Pancreas (tissue), 10 donors: Measurements from ENCODE around the gene ASTN2. TPM values are rescaled to one million over a fixed set of nuclear protein-coding genes. Genes with fewer than 3 reads are reported as not detected.

Experiments used
- ATAC-seq, 4 donors: fragments of 200-7000 bp; cut with Tn5 transposase; one replicate each; pipeline versions ENCODE4 v1.8.0 to v1.9.1; 2020; ENCODE audit warnings: mild to moderate bottlenecking in 4 of 4, moderate library complexity in 4 of 4
- DNase-seq, 6 donors: peaks; one replicate each; pipeline ENCODE4 v3.0.0-alpha.2; 2020
- FAIRE-seq: peaks from 2 replicates; lab custom pipeline; 2012; peaks lifted over from hg19 to GRCh38; lab: Jason Lieb, UNC
- H3K27ac ChIP-seq, 4 donors: fragments of 200-600 bp; sonication (generic); 1 replicate in 3 of 4; 2 replicates in 1 of 4; pipeline versions ENCODE4 v1.5.0 to v1.8.0; 2020
- H3K27me3 ChIP-seq, 4 donors: fragments of 200-600 bp; one replicate each; pipeline ENCODE4 v1.8.0; 2021
- H3K36me3 ChIP-seq, 3 donors: fragments of 200-600 bp; sonication (generic) in 1 of 3; one replicate each; pipeline versions ENCODE4 v1.5.0 to v1.8.0; 2020 to 2021
- H3K4me1 ChIP-seq, 3 donors: fragments of 200-600 bp; one replicate each; pipeline ENCODE4 v1.8.0; 2021
- H3K4me3 ChIP-seq, 4 donors: fragments of 200-600 bp; sonication (generic) in 2 of 4; one replicate each; pipeline versions ENCODE4 v1.5.0 to v1.8.0; 2020 to 2021
- H3K9me3 ChIP-seq, 4 donors: fragments of 200-600 bp; one replicate each; pipeline ENCODE4 v1.8.0; 2021
- WGBS, 2 donors: extraction: QIAGEN DNeasy Blood & Tissue Kit; methylation state at CpG; one replicate each; pipeline ENCODE4 v1.1.7; 2013; 5-methylcytosine and 5-hydroxymethylcytosine counted together
- intact Hi-C, 3 donors: fragments of 100-400 bp; cut with DNase I; formaldehyde crosslinking; loops; one replicate each; pipeline versions ENCODE4 v1.11.1 to v1.14.2; 2022
- polyA plus RNA-seq, 2 donors: library from polyadenylated mRNA; stranded (reverse); fragments of 200-250 nt; gene quantifications; one replicate each; pipeline ENCODE4 v1.2.3, GENCODE V29; 2013
- total RNA-seq, 6 donors: library from RNA; stranded (reverse); fragmentation: NEBNext Ultra II Directional in 4 of 6; extraction: Animal tissue kit (Norgen Biotek cat#: 25700) in 4 of 6; gene quantifications; one replicate each; pipeline versions ENCODE4 v1.2.1 to v1.2.4, GENCODE V29; 2021 to 2023
- TF ChIP-seq, protein P1 (sequence below), 4 donors: fragments of 200-600 bp; sonication (generic) in 3 of 4; IDR thresholded peaks; one replicate each; pipeline versions ENCODE4 v1.5.0 to v1.8.0; 2021; ENCODE audit warnings: antibody characterized with exemption in 4 of 4
- donor health status: healthy with polysubstance abuse.
- donor health status: DM: no; HTN: no; CAD: no; lungs with moderate emphysema.
- donor health status: DM: no; HTN: no; CAD: no.
- donor health status: control.
- donor health status: control.
- donor health status: Bipolar disorder and iron deficiency.
- donor health status: DM: yes; HTN: yes; CAD: no.
- donor health status: DM: no; HTN: no; CAD: no.
- donor health status: DM: no; HTN: no; CAD: no.
- donor health status: DM: yes; HTN: yes; CAD: no.

The ASTN2 gene
- total and polyA plus RNA-seq, 8 donors, result 1.3 to 11.9 (median 6.7) TPM

DNA sequence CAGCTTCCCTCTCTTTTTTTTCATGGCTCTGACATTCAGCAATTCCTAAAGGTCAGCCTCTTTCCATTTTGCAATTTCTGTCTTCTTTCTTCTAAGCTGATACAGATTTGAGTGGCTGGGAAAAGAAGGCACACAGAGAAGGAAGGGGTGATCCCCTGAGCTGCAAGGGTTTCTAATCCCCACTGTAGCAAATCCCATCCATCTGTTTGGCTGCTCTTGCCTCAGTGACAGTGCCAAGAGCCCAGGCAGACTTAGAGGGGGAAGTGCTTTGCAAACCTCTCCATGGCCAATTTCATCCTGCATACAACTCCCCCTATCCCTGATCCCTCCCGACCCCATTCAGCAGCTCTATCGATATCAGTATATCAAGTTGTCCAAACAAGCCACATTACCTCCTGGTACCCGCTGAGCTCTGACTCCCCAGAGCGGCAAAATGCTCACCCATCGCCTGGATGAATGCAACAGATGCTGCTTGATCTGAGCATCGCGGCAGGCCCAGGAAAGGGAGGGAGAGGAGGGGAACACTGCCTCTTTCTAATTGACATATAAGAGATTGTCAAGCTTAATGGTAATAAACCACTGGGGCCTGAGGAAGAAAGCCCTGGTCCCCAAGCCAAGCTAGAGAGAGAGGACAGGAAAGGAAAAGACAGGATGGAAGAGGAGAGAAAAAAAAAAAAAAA lies 268.9 kb downstream of the ASTN2 start:
- no peaks in the 10 kb centered on the region for H3K36me3 ChIP-seq
- no peak for DNase-seq
- TF ChIP-seq, protein P1, sequence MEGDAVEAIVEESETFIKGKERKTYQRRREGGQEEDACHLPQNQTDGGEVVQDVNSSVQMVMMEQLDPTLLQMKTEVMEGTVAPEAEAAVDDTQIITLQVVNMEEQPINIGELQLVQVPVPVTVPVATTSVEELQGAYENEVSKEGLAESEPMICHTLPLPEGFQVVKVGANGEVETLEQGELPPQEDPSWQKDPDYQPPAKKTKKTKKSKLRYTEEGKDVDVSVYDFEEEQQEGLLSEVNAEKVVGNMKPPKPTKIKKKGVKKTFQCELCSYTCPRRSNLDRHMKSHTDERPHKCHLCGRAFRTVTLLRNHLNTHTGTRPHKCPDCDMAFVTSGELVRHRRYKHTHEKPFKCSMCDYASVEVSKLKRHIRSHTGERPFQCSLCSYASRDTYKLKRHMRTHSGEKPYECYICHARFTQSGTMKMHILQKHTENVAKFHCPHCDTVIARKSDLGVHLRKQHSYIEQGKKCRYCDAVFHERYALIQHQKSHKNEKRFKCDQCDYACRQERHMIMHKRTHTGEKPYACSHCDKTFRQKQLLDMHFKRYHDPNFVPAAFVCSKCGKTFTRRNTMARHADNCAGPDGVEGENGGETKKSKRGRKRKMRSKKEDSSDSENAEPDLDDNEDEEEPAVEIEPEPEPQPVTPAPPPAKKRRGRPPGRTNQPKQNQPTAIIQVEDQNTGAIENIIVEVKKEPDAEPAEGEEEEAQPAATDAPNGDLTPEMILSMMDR (IDR thresholded peaks at IDR 0.05), result no peak
- 79 to 85% methylated on average over 7 of the region's 7 CpGs for WGBS, 2 donors
- no peak overlapping the region for H3K4me3 ChIP-seq
- ATAC-seq, result no peak
- FAIRE-seq, result no peak
- H3K27me3 ChIP-seq, result no peaks in the 10 kb centered on the region
- no peak overlapping the region for H3K27ac ChIP-seq
- intact Hi-C loops, result no loop called here
- no peaks in the 10 kb centered on the region for H3K9me3 ChIP-seq
- no peaks in the 10 kb centered on the region for H3K4me1 ChIP-seq

DNA sequence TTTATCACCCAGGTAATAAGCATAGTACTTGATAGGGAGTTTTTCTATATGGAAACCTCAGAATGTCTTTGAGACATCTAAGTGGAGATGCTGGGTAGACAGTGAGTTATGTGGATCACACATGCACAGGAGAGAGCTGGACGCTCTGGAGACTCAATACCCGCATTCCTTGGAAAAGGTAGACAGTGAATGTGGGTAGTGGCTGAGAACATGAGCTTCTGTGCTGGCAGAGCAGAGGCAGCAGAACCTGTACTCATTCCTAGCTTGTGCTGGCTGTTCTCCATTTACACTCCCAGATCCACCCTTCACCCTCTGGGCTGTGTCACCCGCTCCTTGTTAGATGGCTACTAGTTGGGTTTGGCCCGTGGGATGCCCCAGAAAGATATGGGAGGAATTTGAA lies 269.8 kb downstream of the ASTN2 start:
- Histone ChIP-seq H3K36me3 (no peaks in the 10 kb centered on the region), H3K4me3 (no peak overlapping the region), H3K27me3 (no peaks in the 10 kb centered on the region), H3K4me1 (no peaks in the 10 kb centered on the region), H3K27ac (no peak overlapping the region), H3K9me3 (no peaks in the 10 kb centered on the region)
- DNase-seq (no peak), ATAC-seq (no peak), FAIRE-seq (no peak)
- WGBS, 2 donors, result 89 to 91% methylated on average over 4 of the region's 4 CpGs
- intact Hi-C loops, result no loop called here
- TF ChIP-seq, protein P1 (IDR thresholded peaks at IDR 0.05), result no peak

DNA sequence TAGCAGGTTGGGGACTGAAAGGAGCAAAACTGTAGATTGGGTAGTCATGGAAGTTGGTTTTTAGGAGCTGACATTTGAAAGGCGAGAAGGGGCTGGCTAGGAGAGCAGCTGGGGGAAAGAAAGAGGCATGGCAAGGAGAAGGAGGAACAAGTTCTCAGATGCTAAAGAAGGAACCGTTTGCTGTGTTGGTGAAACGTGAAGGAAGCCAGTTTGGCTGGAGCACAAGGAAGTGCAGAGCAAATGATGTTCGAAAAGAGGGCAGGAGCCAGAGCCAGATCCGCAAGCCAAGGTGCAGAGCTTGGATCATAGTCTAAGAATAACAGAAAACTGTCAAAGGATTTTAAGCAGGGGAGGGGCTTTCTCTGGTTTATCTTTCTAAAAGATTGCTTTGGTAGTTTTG lies 276.6 kb downstream of the ASTN2 start:
- no peaks in the 10 kb centered on the region for H3K9me3 ChIP-seq
- ATAC-seq (no peak), FAIRE-seq (no peak), DNase-seq (no peak)
- intact Hi-C loops, result no loop called here
- no peaks in the 10 kb centered on the region for H3K4me1 ChIP-seq
- 63 to 67% methylated on average over 5 of the region's 5 CpGs for WGBS, 2 donors
- no peak overlapping the region for H3K4me3 ChIP-seq
- H3K27me3 ChIP-seq, result no peaks in the 10 kb centered on the region
- no peak overlapping the region for H3K27ac ChIP-seq
- TF ChIP-seq, protein P1 (IDR thresholded peaks at IDR 0.05), result no peak
- H3K36me3 ChIP-seq, result no peaks in the 10 kb centered on the region

DNA sequence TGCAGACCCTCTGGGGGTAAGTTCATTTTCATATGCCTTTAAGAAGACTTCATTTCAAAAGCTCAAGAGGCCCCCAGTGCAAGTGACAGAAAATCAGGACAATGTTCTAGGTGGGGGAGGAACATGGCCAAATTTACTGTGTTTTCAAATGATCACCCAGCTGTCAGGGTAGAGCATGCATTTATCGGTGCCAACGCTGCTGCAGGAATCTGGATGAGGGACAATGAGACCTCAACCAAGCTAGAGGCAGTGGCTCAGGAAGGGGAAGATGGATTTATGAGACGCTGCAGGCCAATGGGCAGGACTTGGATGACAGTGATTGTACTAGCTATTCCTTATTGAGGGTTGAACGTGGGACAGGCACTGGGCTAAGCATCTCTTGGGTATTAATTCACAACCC lies 278.4 kb downstream of the ASTN2 start:
- no peaks in the 10 kb centered on the region for H3K4me1 ChIP-seq
- FAIRE-seq (no peak), ATAC-seq (no peak), DNase-seq (no peak)
- TF ChIP-seq, protein P1 (IDR thresholded peaks at IDR 0.05), result no peak
- intact Hi-C loops, result no loop called here
- H3K27ac ChIP-seq, result no peak overlapping the region
- 80 to 81% methylated on average over 4 of the region's 4 CpGs for WGBS, 2 donors
- no peak overlapping the region for H3K4me3 ChIP-seq
- no peaks in the 10 kb centered on the region for H3K36me3 ChIP-seq
- H3K27me3 ChIP-seq, result no peaks in the 10 kb centered on the region
- H3K9me3 ChIP-seq, result no peaks in the 10 kb centered on the region

DNA sequence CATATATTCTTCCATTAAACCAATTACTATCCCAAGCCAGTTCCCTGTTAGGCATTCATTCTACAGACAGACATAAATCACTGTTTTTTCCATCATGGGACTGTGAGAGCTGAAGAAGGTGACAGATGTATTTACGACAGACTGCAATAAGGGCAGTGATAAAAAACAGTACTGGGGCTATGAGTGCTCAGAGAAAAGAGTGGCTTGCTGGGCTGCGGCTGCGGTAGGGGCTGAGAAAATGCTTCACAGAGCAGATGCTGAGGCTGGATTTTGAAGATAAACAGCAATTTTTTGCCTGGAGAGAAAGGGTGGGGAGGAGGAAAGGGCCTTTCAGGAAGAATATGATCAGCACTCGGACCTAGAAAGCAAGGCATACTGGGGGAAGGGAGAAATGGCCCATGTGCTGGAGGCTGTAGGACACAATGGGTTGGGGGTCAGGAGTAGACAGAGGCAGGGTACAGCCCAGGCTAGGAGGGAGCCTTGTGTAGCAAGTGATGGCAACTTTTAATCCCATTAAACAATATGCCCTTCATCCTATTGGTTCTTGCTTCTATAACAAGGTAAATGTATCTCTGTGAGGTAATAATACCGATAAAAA lies 279.3 kb downstream of the ASTN2 start:
- no peaks in the 10 kb centered on the region for H3K27me3 ChIP-seq
- intact Hi-C loops, result no loop called here
- DNase-seq (no peak), ATAC-seq (no peak), FAIRE-seq (no peak)
- H3K4me3 ChIP-seq, result no peak overlapping the region
- TF ChIP-seq, protein P1 (IDR thresholded peaks at IDR 0.05), result no peak
- no peak overlapping the region for H3K27ac ChIP-seq
- WGBS, 2 donors, result 74 to 81% methylated on average over 5 of the region's 5 CpGs
- no peaks in the 10 kb centered on the region for H3K9me3 ChIP-seq
- no peaks in the 10 kb centered on the region for H3K36me3 ChIP-seq
- no peaks in the 10 kb centered on the region for H3K4me1 ChIP-seq
